ENCODE results near the gene SCAMP2. TPM values are rescaled to one million over a fixed set of nuclear protein-coding genes. Genes with fewer than 3 reads are reported as not detected.

The SCAMP2 gene
- total RNA-seq, 1 experiment from 2014 or later: 60.0 TPM

DNA sequence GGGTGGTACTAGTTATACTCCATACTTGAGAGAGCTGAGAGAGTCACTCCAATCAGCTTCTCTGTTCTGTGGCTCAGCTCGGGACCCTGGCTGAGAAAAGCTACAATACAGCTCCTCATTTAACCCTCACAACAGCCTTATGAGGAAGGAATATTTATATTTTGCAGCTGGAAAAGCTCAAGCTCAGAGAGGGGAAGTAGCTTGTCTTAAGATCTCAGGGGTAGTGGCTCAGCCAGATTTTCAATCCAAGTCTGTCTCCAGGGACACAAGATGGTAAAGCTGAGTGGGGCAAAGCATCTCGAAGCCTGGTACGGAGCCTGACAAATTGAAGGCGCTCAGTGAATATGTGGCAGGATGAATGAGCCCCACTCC is 14.8 kb downstream of the SCAMP2 start:
- no peak for DNase-seq (ENCODE audit: low read depth)

- no peak for DNase-seq (ENCODE audit: low read depth)
These were observed 15.3 kb downstream of the SCAMP2 start for GRCh38 chr15:74857671-74858368.

GRCh38 chr15:74857082-74857655 is 16.0 kb downstream of the SCAMP2 start:
- DNase-seq (ENCODE audit: low read depth): no peak

GRCh38 chr15:74856537-74856936 is 16.6 kb downstream of the SCAMP2 start:
- no peak for DNase-seq (ENCODE audit: low read depth)

GRCh38 chr15:74855857-74856256 is 17.3 kb downstream of the SCAMP2 start:
- DNase-seq (ENCODE audit: low read depth): no peak

DNA sequence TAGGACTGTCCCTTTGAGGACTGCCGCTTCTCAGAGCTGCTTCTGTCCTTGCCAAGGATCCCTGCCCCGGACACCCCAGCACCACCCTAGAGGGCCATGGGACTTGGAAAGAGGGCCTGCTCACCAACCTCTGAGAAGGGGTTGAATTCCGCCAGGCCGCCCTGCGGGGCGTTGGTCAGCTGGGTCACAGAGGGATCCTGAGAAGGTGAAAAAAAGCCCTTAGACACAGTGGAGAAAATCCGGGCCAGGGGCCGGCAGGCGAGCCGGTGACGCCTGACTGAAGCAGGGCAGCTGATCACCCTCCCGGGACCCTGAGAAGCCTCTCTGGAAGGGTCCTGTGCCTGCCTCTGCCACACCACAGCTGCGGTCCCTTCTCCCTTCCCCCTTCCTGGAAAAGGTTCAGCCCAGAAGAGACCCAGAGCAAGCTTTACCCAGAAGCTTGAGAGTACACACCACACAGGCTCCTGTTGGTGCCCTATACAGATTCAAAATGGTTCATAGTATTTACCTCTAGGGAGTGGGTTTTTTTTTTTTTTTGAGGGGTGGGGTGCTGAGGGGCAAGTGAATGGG is 18.6 kb downstream of the SCAMP2 start:
- no peak for DNase-seq (ENCODE audit: low read depth)

DNA sequence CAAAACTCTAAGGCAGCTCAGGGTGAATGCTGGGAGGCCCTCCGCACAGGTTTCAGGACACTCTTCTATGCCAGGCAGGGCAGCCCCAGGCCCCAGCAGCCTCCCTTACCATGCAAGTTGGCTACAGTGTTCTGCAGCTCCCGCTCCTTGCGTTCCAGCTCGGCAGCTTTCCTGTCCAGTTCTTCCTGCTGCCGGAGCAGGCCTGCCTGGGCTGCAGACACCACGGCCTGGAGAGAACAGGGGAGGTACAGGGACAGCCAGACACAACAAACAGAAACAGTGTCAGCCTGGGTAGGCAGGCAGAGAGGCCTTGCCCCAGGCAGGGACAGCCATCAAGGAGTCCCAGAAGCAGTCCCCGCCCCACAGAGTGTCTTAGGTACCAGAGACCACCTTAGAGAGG is 21.2 kb downstream of the SCAMP2 start:
- no peak for DNase-seq (ENCODE audit: low read depth)

GRCh38 chr15:74850393-74850792 is 22.8 kb downstream of the SCAMP2 start:
- no peak for DNase-seq (ENCODE audit: low read depth)

- no peak for DNase-seq (ENCODE audit: low read depth)
These were observed 25.7 kb downstream of the SCAMP2 start for GRCh38 chr15:74847432-74847831.

- DNase-seq (ENCODE audit: low read depth): no peak
These were observed 27.6 kb downstream of the SCAMP2 start for GRCh38 chr15:74845581-74845980.

GRCh38 chr15:74845208-74845568 is 28.0 kb downstream of the SCAMP2 start:
- DNase-seq (ENCODE audit: low read depth): no peak

GRCh38 chr15:74844319-74845207 is 28.6 kb downstream of the SCAMP2 start:
- DNase-seq (ENCODE audit: low read depth): no peak

- no peak for DNase-seq (ENCODE audit: low read depth)
These were observed 29.3 kb downstream of the SCAMP2 start for GRCh38 chr15:74843891-74844299.

DNA sequence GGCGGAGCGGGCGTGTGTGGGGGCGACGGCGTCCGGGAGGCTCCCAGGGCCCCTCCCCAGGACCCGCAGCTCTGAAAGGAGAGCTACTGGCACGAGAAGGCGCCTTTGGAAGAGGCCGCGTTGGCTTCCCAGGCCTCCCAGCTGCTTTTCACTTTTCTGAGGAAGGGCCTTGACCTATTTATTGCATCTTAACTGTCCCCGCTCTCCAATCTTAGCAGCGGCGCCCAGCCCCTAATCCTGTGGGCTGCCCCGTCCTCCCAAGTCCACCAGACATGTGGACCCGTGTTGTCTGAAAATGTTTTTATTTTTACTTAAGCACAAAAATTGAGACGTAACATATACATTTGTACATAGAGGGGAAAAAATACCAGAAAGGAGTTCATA is 29.7 kb downstream of the SCAMP2 start:
- no peak for DNase-seq (ENCODE audit: low read depth)

GRCh38 chr15:74842581-74843444 is 30.4 kb downstream of the SCAMP2 start, which contains the start of gene ULK3:
Gene ULK3 (minus strand): TSS chr15:74843156. CDS start chr15:74843105, 51 bp downstream.
- DNase-seq (ENCODE audit: low read depth): peak; percentile 70

DNA sequence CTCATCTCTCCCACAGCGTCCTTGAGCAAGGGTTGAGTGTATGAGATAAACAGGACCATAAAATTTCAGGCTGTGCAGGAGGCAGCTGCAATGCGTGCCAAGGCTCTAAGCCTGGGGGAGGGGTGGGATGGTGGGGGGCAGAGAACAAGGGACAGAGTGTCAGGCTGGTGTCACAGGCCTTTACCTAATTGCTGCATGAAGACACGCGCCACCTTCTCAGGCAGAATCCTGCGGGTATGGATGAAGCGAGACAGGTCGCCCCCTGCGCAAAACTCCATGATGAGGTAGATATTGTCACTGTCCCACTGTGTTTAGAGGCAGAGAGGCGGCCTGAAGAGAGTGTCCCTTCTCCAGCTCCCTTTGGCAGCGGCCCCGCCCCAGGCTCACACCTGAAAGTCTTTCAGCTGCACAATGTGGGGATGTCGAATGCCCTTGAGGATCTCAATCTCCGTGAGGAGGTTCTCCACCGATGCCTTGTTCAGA is 31.2 kb downstream of the SCAMP2 start:
- no peak for DNase-seq (ENCODE audit: low read depth)

GRCh38 chr15:74840851-74841775 is 32.1 kb downstream of the SCAMP2 start:
- DNase-seq (ENCODE audit: low read depth): no peak

DNA sequence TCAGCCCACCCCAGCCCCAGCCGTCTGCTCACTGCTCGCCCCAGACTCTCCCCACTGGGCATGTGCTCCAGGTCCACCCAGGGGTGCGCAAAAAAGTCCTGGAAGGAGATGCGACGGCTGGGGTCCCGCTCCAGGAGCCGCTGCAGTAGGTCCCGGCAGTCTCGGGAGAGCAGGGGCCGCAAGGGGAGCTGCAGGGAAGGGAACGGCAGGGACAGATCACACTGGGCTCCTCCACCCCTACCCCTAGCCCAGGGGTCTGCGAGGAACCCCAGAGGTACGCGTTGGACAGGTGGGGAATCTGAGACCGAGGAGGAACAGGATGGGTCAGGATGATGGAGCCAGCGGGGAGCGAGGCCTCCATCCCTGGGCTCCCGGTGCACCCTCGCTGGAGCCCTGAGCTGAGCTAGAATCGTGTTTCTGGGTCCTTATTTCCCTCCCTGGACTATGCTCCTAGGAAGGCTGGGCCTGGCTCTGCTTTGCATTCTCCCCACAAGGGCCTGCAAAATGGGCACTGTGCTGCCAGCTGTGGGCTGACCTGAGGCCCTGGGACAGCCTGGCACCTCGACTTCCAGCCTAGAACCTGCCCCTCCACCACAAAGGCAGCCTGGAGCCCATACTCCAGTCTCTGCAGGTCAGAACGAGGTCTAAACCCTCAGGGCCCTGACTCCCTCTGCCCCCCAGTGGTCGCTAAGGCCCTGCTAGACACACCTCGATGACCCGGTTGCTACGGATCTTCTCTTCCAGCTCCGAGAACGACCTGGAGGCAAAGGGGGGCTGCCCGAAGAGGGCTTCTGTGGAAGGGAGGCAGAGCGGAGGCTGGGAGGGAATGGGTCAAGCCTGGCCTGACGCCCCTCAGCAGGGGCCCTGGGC is 33.4 kb downstream of the SCAMP2 start:
- DNase-seq (ENCODE audit: low read depth): no peak

Data from M059J (cell line).